Stimulated activated CD4-positive, alpha-beta T cell treated with anti-CD3 and anti-CD28 coated beads, Interleukin-15, amount 100 ng/mL, for 1 hour (primary cell): ENCODE results near the gene RCL1.

Experiments used
- DNase-seq, 2 donors: peaks; one replicate each; pipeline ENCODE4 v3.0.0-alpha.2; 2020; ENCODE audit warnings: low read depth in 1 of 2, low spot score in 1 of 2

RCL1 gene

GRCh38 chr9:4810565-4810964 is 17.8 kb downstream of the RCL1 start:
- no peak for DNase-seq

GRCh38 chr9:4811824-4812223 is 19.1 kb downstream of the RCL1 start:
- no peak for DNase-seq

GRCh38 chr9:4812858-4813257 is 20.1 kb downstream of the RCL1 start:
- no peak for DNase-seq

GRCh38 chr9:4814913-4815312 is 22.2 kb downstream of the RCL1 start:
- DNase-seq, result no peak

- DNase-seq, result no peak
Measured at GRCh38 chr9:4815381-4815956, 22.7 kb downstream of the RCL1 start.

- DNase-seq, result no peak
Measured at GRCh38 chr9:4820168-4820567, 27.4 kb downstream of the RCL1 start.

- no peak for DNase-seq
Measured at GRCh38 chr9:4821133-4821532, 28.4 kb downstream of the RCL1 start.

- DNase-seq, result no peak
Measured at GRCh38 chr9:4822057-4822456, 29.3 kb downstream of the RCL1 start.

- no peak for DNase-seq
Measured at GRCh38 chr9:4826417-4827166, 33.8 kb downstream of the RCL1 start.

- no peak for DNase-seq
Measured at GRCh38 chr9:4827224-4827623, 34.5 kb downstream of the RCL1 start.

- DNase-seq, result no peak
Measured at GRCh38 chr9:4828761-4829160, 36.0 kb downstream of the RCL1 start.

GRCh38 chr9:4829969-4830368 is 37.2 kb downstream of the RCL1 start:
- DNase-seq, result no peak

GRCh38 chr9:4830699-4831098 is 38.0 kb downstream of the RCL1 start:
- DNase-seq, result no peak

GRCh38 chr9:4831119-4831518 is 38.4 kb downstream of the RCL1 start:
- no peak for DNase-seq

- DNase-seq, result no peak
Measured at GRCh38 chr9:4831944-4832343, 39.2 kb downstream of the RCL1 start.

GRCh38 chr9:4832786-4833579 is 40.2 kb downstream of the RCL1 start:
- DNase-seq, result no peak

GRCh38 chr9:4833781-4834560 is 41.2 kb downstream of the RCL1 start:
- no peak for DNase-seq

- no peak for DNase-seq
Measured at GRCh38 chr9:4836676-4837075, 43.9 kb downstream of the RCL1 start.

- DNase-seq, result no peak
Measured at GRCh38 chr9:4837261-4838188, 44.8 kb downstream of the RCL1 start.

GRCh38 chr9:4838189-4838546 is 45.4 kb downstream of the RCL1 start:
- DNase-seq, result no peak
